NOMO-1 (cell line): Measurements from ENCODE around the gene IL31.

Source experiments
- DNase-seq, 2 experiments: peaks; one replicate each; lab custom pipeline; 2025; ENCODE audit not compliant: unreplicated experiment in 2 of 2; lab: John Stamatoyannopoulos, UW

The IL31 gene

GRCh38 chr12:122159882-122160281 lies 14.1 kb downstream of the IL31 start:
- DNase-seq, result no peak

GRCh38 chr12:122158700-122159285 lies 15.2 kb downstream of the IL31 start:
- DNase-seq, result no peak

GRCh38 chr12:122155705-122156104 lies 18.3 kb downstream of the IL31 start:
- no peak for DNase-seq

GRCh38 chr12:122152754-122153153 lies 21.3 kb downstream of the IL31 start:
- no peak for DNase-seq

GRCh38 chr12:122150127-122150681 lies 23.8 kb downstream of the IL31 start:
- DNase-seq, result no peak

GRCh38 chr12:122148657-122149056 lies 25.4 kb downstream of the IL31 start:
- DNase-seq, result no peak

GRCh38 chr12:122147514-122148290 lies 26.3 kb downstream of the IL31 start:
- no peak for DNase-seq

GRCh38 chr12:122145505-122146330 lies 28.3 kb downstream of the IL31 start:
- no peak for DNase-seq

- DNase-seq, result no peak
These were observed 29.1 kb downstream of the IL31 start for GRCh38 chr12:122144885-122145284.

GRCh38 chr12:122142857-122143256 lies 31.2 kb downstream of the IL31 start:
- DNase-seq, result no peak

- no peak for DNase-seq
These were observed 31.9 kb downstream of the IL31 start for GRCh38 chr12:122141911-122142725.

- no peak for DNase-seq
These were observed 33.4 kb downstream of the IL31 start for GRCh38 chr12:122140467-122141257.

- DNase-seq, result no peak
These were observed 34.1 kb downstream of the IL31 start for GRCh38 chr12:122139941-122140340.

GRCh38 chr12:122139266-122139665 lies 34.8 kb downstream of the IL31 start:
- no peak for DNase-seq

GRCh38 chr12:122138616-122139015 lies 35.4 kb downstream of the IL31 start:
- DNase-seq, result no peak

GRCh38 chr12:122138181-122138580 lies 35.8 kb downstream of the IL31 start:
- no peak for DNase-seq

GRCh38 chr12:122137681-122138080 lies 36.3 kb downstream of the IL31 start:
- DNase-seq, result no peak

GRCh38 chr12:122137229-122137628 lies 36.8 kb downstream of the IL31 start:
- no peak for DNase-seq

GRCh38 chr12:122135437-122136031 lies 38.5 kb downstream of the IL31 start:
- DNase-seq, result no peak
